Effector memory CD4-positive, alpha-beta T cell (primary cell): ENCODE data around the gene KRTAP1-4.

Source experiments
- DNase-seq, 3 donors: peaks; one replicate each; pipeline ENCODE4 v3.0.0-alpha.2; 2020
- H3K27ac ChIP-seq: 2 replicates; pipeline ENCODE4 v1.7.0; 2013; ENCODE audit warnings: mild to moderate bottlenecking, low read length, moderate library complexity; ENCODE audit not compliant: insufficient read depth, poor library complexity, severe bottlenecking
- H3K27me3 ChIP-seq: replicated peaks from 2 replicates; pipeline ENCODE4 v1.7.0; 2013; ENCODE audit warnings: mild to moderate bottlenecking, low read length; ENCODE audit not compliant: insufficient read depth, control insufficient read depth, poor library complexity, severe bottlenecking
- H3K36me3 ChIP-seq: 2 replicates; pipeline ENCODE4 v1.7.0; 2013; ENCODE audit warnings: mild to moderate bottlenecking, low read length, moderate library complexity; ENCODE audit not compliant: control insufficient read depth, insufficient read depth
- H3K4me1 ChIP-seq: 2 replicates; pipeline ENCODE4 v1.7.0; 2013; ENCODE audit warnings: low read length, mild to moderate bottlenecking; ENCODE audit not compliant: control insufficient read depth, insufficient read depth, poor library complexity, severe bottlenecking
- H3K4me3 ChIP-seq: 2 replicates; pipeline ENCODE4 v1.7.0; 2013; ENCODE audit warnings: low read length, low read depth, mild to moderate bottlenecking; ENCODE audit not compliant: insufficient read depth, poor library complexity, severe bottlenecking
- H3K9me3 ChIP-seq: 2 replicates; pipeline ENCODE4 v1.7.0; 2013; ENCODE audit warnings: mild to moderate bottlenecking, low read length, moderate library complexity; ENCODE audit not compliant: control insufficient read depth

The KRTAP1-4 gene

GRCh38 chr17:40993839-40994238 is 36.2 kb downstream of the KRTAP1-4 start, which contains the start of gene KRTAP3-3:
TSS of gene KRTAP3-3 (minus strand) at chr17:40994164. CDS start at chr17:40994097, 67 bp downstream.
- no peak within 1 kb of the TSS for H3K4me3 ChIP-seq

GRCh38 chr17:40993084-40993483 is 36.9 kb downstream of the KRTAP1-4 start:
- no peak for DNase-seq
- Histone ChIP-seq H3K27ac (no peak overlapping the region), H3K36me3 (no peaks in the 10 kb centered on the region), H3K4me1 (no peaks in the 10 kb centered on the region), H3K4me3 (no peak overlapping the region), H3K27me3 (no peaks in the 10 kb centered on the region), H3K9me3 (no peaks in the 10 kb centered on the region)

More at GRCh38 chr17:40993839-40994238, 36.2 kb downstream of the KRTAP1-4 start, which contains the start of gene KRTAP3-3:
- Histone ChIP-seq H3K36me3 (no peaks in the 10 kb centered on the region), H3K27ac (no peak within 1 kb of the TSS), H3K27me3 (peaks cover 3% of the 10 kb centered on the region), H3K9me3 (no peaks in the 10 kb centered on the region), H3K4me1 (no peaks in the 10 kb centered on the region)
- DNase-seq = no peak

- DNase-seq = no peak
- Histone ChIP-seq H3K4me1 (no peaks in the 10 kb centered on the region), H3K36me3 (no peaks in the 10 kb centered on the region)
These were observed 37.3 kb downstream of the KRTAP1-4 start for GRCh38 chr17:40992666-40993065.

GRCh38 chr17:40986920-40987319 is 43.1 kb downstream of the KRTAP1-4 start:
- Histone ChIP-seq H3K27ac (no peak overlapping the region), H3K27me3 (no peaks in the 10 kb centered on the region), H3K4me3 (no peak overlapping the region), H3K36me3 (no peaks in the 10 kb centered on the region), H3K4me1 (no peaks in the 10 kb centered on the region), H3K9me3 (no peaks in the 10 kb centered on the region)
- DNase-seq = no peak

More at GRCh38 chr17:40992666-40993065, 37.3 kb downstream of the KRTAP1-4 start:
- Histone ChIP-seq H3K27ac (no peak overlapping the region), H3K9me3 (no peaks in the 10 kb centered on the region), H3K4me3 (no peak overlapping the region), H3K27me3 (no peaks in the 10 kb centered on the region)

GRCh38 chr17:40984226-40984625 is 45.8 kb downstream of the KRTAP1-4 start, which contains the start of gene KRT40:
TSS of gene KRT40 (minus strand) at chr17:40984326. CDS start at chr17:40984273, 53 bp downstream.
- H3K27me3 ChIP-seq = no peaks in the 10 kb centered on the region
- no peaks in the 10 kb centered on the region for H3K36me3 ChIP-seq
- no peaks in the 10 kb centered on the region for H3K9me3 ChIP-seq
- no peaks in the 10 kb centered on the region for H3K4me1 ChIP-seq
- no peak within 1 kb of the TSS for H3K27ac ChIP-seq
- no peak for DNase-seq
- H3K4me3 ChIP-seq = no peak within 1 kb of the TSS

- H3K27me3 ChIP-seq = no peaks in the 10 kb centered on the region
- no peak for DNase-seq
- no peaks in the 10 kb centered on the region for H3K9me3 ChIP-seq
- H3K4me3 ChIP-seq = no peak overlapping the region
- no peaks in the 10 kb centered on the region for H3K4me1 ChIP-seq
- no peaks in the 10 kb centered on the region for H3K36me3 ChIP-seq
- no peak overlapping the region for H3K27ac ChIP-seq
These were observed 48.9 kb downstream of the KRTAP1-4 start for GRCh38 chr17:40981115-40981514.

GRCh38 chr17:40980596-40980995 is 49.4 kb downstream of the KRTAP1-4 start:
- Histone ChIP-seq H3K27me3 (no peaks in the 10 kb centered on the region), H3K36me3 (no peaks in the 10 kb centered on the region), H3K9me3 (no peaks in the 10 kb centered on the region), H3K4me1 (no peaks in the 10 kb centered on the region), H3K4me3 (no peak overlapping the region), H3K27ac (no peak overlapping the region)
- no peak for DNase-seq

- Histone ChIP-seq H3K36me3 (no peaks in the 10 kb centered on the region), H3K27me3 (no peaks in the 10 kb centered on the region), H3K4me1 (no peaks in the 10 kb centered on the region), H3K4me3 (no peak overlapping the region), H3K27ac (no peak overlapping the region), H3K9me3 (no peaks in the 10 kb centered on the region)
- DNase-seq = no peak
These were observed 49.9 kb downstream of the KRTAP1-4 start for GRCh38 chr17:40980117-40980516.
